Measurements from ENCODE around the gene BATF2.

The BATF2 gene, protein sequence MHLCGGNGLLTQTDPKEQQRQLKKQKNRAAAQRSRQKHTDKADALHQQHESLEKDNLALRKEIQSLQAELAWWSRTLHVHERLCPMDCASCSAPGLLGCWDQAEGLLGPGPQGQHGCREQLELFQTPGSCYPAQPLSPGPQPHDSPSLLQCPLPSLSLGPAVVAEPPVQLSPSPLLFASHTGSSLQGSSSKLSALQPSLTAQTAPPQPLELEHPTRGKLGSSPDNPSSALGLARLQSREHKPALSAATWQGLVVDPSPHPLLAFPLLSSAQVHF

GRCh38 chr11:64996710-64997380, at the start of gene BATF2:
Gene BATF2, minus strand, starts transcription at chr11:64996971. Its CDS starts 57 bp downstream, at chr11:64996914.
- no peak within 1 kb of the TSS for H3K27ac ChIP-seq (ENCODE audit: low read length)
- H3K27me3 ChIP-seq (ENCODE audit: insufficient read depth, low read length), result no peaks in the 10 kb centered on the region
- no peaks in the 10 kb centered on the region for H3K9me3 ChIP-seq (ENCODE audit: insufficient read depth, low read depth, low read length)
- peak within 1 kb of the TSS; percentile 33; the same call in 1 of the 2 replicates for H3K9ac ChIP-seq (ENCODE audit: low read depth, low read length)
- no peaks in the 10 kb centered on the region for H3K36me3 ChIP-seq (ENCODE audit: insufficient read depth, low read depth, low read length)
- H3K4me3 ChIP-seq (ENCODE audit: low read length), result peak within 1 kb of the TSS; percentile 38; the same call in 1 of the 2 replicates
- H3K4me1 ChIP-seq (ENCODE audit: insufficient read depth, low read length), result no peaks in the 10 kb centered on the region

DNA sequence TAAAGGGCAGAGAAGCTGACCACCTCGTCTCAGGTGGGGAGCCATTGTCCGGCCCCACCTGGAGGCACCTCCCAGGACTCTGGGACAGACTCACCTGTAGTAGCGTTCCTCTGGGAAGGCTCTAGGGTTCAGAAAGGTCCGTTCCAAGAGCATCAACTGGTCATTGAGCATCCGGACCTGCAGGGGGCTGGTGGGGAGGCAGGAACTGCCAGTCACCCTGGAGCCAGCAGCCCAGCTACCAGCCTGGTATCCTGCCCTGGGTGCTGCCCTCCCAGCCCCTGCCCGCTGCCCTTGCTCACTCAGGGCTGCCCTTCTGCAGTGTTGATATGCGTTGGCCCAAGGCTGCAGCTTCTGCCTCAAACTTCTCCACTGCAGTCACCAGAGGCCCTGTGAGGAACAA, 49.0 kb upstream of the BATF2 start:
- Histone ChIP-seq H3K4me1 (ENCODE audit: insufficient read depth, low read length) (no peaks in the 10 kb centered on the region), H3K27ac (ENCODE audit: low read length) (no peak overlapping the region), H3K9me3 (ENCODE audit: insufficient read depth, low read depth, low read length) (no peaks in the 10 kb centered on the region), H3K9ac (ENCODE audit: low read depth, low read length) (no peak overlapping the region), H3K36me3 (ENCODE audit: insufficient read depth, low read depth, low read length) (peaks cover 22% of the 10 kb centered on the region), H3K27me3 (ENCODE audit: insufficient read depth, low read length) (peaks cover 4% of the 10 kb centered on the region; the same call in 1 of the 2 replicates), H3K4me3 (ENCODE audit: low read length) (no peak overlapping the region)

GRCh38 chr11:65045061-65045460, 48.3 kb upstream of the BATF2 start:
- Histone ChIP-seq H3K4me1 (ENCODE audit: insufficient read depth, low read length) (no peaks in the 10 kb centered on the region), H3K4me3 (ENCODE audit: low read length) (no peak overlapping the region), H3K9me3 (ENCODE audit: insufficient read depth, low read depth, low read length) (no peaks in the 10 kb centered on the region), H3K9ac (ENCODE audit: low read depth, low read length) (no peak overlapping the region), H3K27me3 (ENCODE audit: insufficient read depth, low read length) (peaks cover 4% of the 10 kb centered on the region; the same call in 1 of the 2 replicates), H3K27ac (ENCODE audit: low read length) (no peak overlapping the region), H3K36me3 (ENCODE audit: insufficient read depth, low read depth, low read length) (peaks cover 22% of the 10 kb centered on the region)

GRCh38 chr11:65043881-65044501, 47.2 kb upstream of the BATF2 start:
- Histone ChIP-seq H3K4me3 (ENCODE audit: low read length) (no peak overlapping the region), H3K9me3 (ENCODE audit: insufficient read depth, low read depth, low read length) (no peaks in the 10 kb centered on the region), H3K9ac (ENCODE audit: low read depth, low read length) (no peak overlapping the region), H3K36me3 (ENCODE audit: insufficient read depth, low read depth, low read length) (peaks cover 22% of the 10 kb centered on the region), H3K4me1 (ENCODE audit: insufficient read depth, low read length) (no peaks in the 10 kb centered on the region), H3K27me3 (ENCODE audit: insufficient read depth, low read length) (peaks cover 4% of the 10 kb centered on the region; the same call in 1 of the 2 replicates), H3K27ac (ENCODE audit: low read length) (no peak overlapping the region)

- Histone ChIP-seq H3K9me3 (ENCODE audit: insufficient read depth, low read depth, low read length) (no peaks in the 10 kb centered on the region), H3K4me1 (ENCODE audit: insufficient read depth, low read length) (no peaks in the 10 kb centered on the region), H3K27me3 (ENCODE audit: insufficient read depth, low read length) (no peaks in the 10 kb centered on the region; the same call in 1 of the 2 replicates), H3K27ac (ENCODE audit: low read length) (no peak overlapping the region), H3K4me3 (ENCODE audit: low read length) (peak overlapping the region; percentile 91; the same call in 1 of the 2 replicates), H3K9ac (ENCODE audit: low read depth, low read length) (no peak overlapping the region), H3K36me3 (ENCODE audit: insufficient read depth, low read depth, low read length) (peaks cover 27% of the 10 kb centered on the region)
Observed at GRCh38 chr11:65042891-65043290, 46.1 kb upstream of the BATF2 start.

DNA sequence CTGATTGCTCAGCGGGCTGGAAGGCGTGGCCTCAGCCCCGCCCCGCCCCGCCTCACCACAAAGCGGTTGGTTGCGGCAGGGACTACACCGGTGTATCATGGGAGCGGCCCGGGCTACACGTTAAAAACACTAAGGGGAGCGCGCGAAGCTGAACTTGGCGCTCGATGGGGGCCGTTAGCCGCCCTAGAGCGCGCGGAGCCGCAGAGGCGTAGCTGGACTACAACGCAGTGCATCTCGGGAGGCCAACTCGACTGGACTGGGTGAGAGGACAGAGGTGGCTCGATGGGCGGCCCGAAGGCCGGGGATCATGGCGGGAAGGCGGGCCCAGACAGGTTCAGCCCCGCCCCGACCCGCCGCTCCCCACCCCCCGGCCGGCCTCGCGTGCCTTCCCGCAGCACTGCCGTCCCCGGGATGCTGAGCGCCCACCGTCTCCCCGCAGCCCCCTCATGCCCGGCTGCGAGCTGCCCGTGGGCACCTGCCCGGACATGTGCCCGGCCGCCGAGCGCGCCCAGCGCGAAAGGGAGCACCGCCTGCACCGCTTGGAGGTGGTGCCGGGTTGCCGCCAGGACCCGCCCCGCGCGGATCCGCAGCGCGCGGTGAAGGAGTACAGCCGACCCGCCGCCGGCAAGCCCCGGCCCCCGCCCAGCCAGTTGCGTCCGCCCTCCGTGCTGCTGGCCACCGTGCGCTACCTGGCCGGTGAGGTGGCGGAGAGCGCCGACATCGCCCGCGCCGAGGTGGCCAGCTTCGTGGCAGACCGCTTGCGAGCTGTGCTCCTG, 44.3 kb upstream of the BATF2 start, which contains the start of gene SAC3D1:
SAC3D1 (plus strand) TSS at position 364 of the 776 bp plus-strand sequence; CDS start at position 447, 83 bp downstream.
- Histone ChIP-seq H3K9ac (ENCODE audit: low read depth, low read length) (peak within 1 kb of the TSS; percentile 74; the same call in 1 of the 2 replicates), H3K36me3 (ENCODE audit: insufficient read depth, low read depth, low read length) (peaks cover 29% of the 10 kb centered on the region), H3K27ac (ENCODE audit: low read length) (peak within 1 kb of the TSS; percentile 56), H3K4me1 (ENCODE audit: insufficient read depth, low read length) (no peaks in the 10 kb centered on the region), H3K9me3 (ENCODE audit: insufficient read depth, low read depth, low read length) (no peaks in the 10 kb centered on the region), H3K27me3 (ENCODE audit: insufficient read depth, low read length) (no peaks in the 10 kb centered on the region), H3K4me3 (ENCODE audit: low read length) (peak within 1 kb of the TSS; percentile 91)

DNA sequence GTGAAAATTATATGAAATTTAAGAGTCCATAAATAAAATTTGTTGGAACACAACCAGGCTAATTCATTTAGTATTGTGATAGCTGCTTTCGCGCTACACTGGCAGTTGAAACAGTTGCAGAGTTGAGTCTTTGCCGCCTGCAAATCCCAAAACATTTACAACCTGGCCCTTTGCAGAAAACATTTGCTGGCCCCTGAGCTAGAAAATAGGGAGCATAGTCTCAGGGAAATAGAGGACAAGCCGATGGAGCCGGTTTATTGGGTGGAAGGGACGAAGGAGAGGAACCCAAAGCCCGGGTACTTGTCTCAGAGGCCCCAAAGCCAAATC, 43.7 kb upstream of the BATF2 start:
- H3K4me1 ChIP-seq (ENCODE audit: insufficient read depth, low read length), result no peaks in the 10 kb centered on the region
- no peaks in the 10 kb centered on the region for H3K9me3 ChIP-seq (ENCODE audit: insufficient read depth, low read depth, low read length)
- H3K4me3 ChIP-seq (ENCODE audit: low read length), result peak overlapping the region; percentile 91
- H3K27me3 ChIP-seq (ENCODE audit: insufficient read depth, low read length), result no peaks in the 10 kb centered on the region
- peak overlapping the region; percentile 74; the same call in 1 of the 2 replicates for H3K9ac ChIP-seq (ENCODE audit: low read depth, low read length)
- H3K27ac ChIP-seq (ENCODE audit: low read length), result no peak overlapping the region
- H3K36me3 ChIP-seq (ENCODE audit: insufficient read depth, low read depth, low read length), result peaks cover 29% of the 10 kb centered on the region

DNA sequence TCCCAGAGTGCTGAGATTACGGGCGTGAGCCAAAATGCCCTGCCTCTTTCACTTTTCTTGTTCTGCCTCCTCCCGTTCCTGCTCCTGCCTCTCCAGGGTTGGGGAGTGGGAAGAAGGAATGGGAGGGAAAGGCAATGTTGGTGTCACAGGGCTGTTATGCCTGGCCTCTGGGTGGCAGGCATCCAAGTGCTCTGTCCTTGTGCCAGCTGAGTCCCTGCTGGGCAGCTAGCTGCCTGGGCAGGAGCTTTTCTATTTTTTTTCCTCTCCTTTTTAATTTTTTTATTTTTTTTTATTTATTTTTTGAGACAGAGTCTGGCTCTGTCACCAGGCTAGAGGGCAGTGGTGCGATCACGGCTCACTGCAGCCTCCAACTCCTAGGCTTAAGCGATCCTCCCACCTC, 40.2 kb upstream of the BATF2 start:
- H3K9me3 ChIP-seq (ENCODE audit: insufficient read depth, low read depth, low read length), result no peaks in the 10 kb centered on the region
- H3K4me1 ChIP-seq (ENCODE audit: insufficient read depth, low read length), result no peaks in the 10 kb centered on the region
- no peaks in the 10 kb centered on the region for H3K27me3 ChIP-seq (ENCODE audit: insufficient read depth, low read length)
- no peak overlapping the region for H3K4me3 ChIP-seq (ENCODE audit: low read length)
- no peak overlapping the region for H3K27ac ChIP-seq (ENCODE audit: low read length)
- H3K36me3 ChIP-seq (ENCODE audit: insufficient read depth, low read depth, low read length), result peaks cover 7% of the 10 kb centered on the region
- no peak overlapping the region for H3K9ac ChIP-seq (ENCODE audit: low read depth, low read length)

DNA sequence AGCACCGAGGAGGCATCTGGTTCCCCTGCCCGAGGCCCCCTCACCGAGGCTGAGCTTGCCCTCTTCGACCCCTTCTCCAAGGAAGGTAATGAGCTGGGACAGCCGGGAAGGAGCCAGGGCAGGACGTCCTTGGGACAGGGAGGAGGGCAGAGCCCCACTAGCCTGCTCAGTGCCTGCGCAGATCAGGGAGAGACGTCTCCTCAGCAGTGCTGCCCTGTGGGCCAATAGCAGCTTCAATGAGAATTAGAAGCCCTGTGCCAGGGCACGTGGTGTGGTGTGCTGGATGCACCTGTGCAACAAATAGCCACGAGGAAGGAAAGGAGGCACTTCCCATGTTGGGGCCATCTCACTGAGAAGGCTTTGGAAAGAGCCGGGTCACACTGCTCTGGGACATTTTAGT, 38.8 kb upstream of the BATF2 start:
- Histone ChIP-seq H3K9me3 (ENCODE audit: insufficient read depth, low read depth, low read length) (no peaks in the 10 kb centered on the region), H3K36me3 (ENCODE audit: insufficient read depth, low read depth, low read length) (peaks cover 7% of the 10 kb centered on the region), H3K4me1 (ENCODE audit: insufficient read depth, low read length) (no peaks in the 10 kb centered on the region), H3K9ac (ENCODE audit: low read depth, low read length) (no peak overlapping the region), H3K4me3 (ENCODE audit: low read length) (no peak overlapping the region), H3K27ac (ENCODE audit: low read length) (no peak overlapping the region), H3K27me3 (ENCODE audit: insufficient read depth, low read length) (no peaks in the 10 kb centered on the region)

GRCh38 chr11:65034423-65034822, 37.7 kb upstream of the BATF2 start:
- no peak overlapping the region for H3K9ac ChIP-seq (ENCODE audit: low read depth, low read length)
- H3K9me3 ChIP-seq (ENCODE audit: insufficient read depth, low read depth, low read length), result no peaks in the 10 kb centered on the region
- H3K27ac ChIP-seq (ENCODE audit: low read length), result no peak overlapping the region
- H3K4me3 ChIP-seq (ENCODE audit: low read length), result no peak overlapping the region
- H3K27me3 ChIP-seq (ENCODE audit: insufficient read depth, low read length), result no peaks in the 10 kb centered on the region
- H3K36me3 ChIP-seq (ENCODE audit: insufficient read depth, low read depth, low read length), result peaks cover 7% of the 10 kb centered on the region
- H3K4me1 ChIP-seq (ENCODE audit: insufficient read depth, low read length), result no peaks in the 10 kb centered on the region

GRCh38 chr11:65032216-65032615, 35.4 kb upstream of the BATF2 start:
- H3K4me1 ChIP-seq (ENCODE audit: insufficient read depth, low read length), result peaks cover 5% of the 10 kb centered on the region; the same call in 1 of the 2 replicates
- no peak overlapping the region for H3K9ac ChIP-seq (ENCODE audit: low read depth, low read length)
- H3K27me3 ChIP-seq (ENCODE audit: insufficient read depth, low read length), result no peaks in the 10 kb centered on the region
- no peaks in the 10 kb centered on the region; the same call in 1 of the 2 replicates for H3K36me3 ChIP-seq (ENCODE audit: insufficient read depth, low read depth, low read length)
- H3K4me3 ChIP-seq (ENCODE audit: low read length), result no peak overlapping the region
- no peak overlapping the region for H3K27ac ChIP-seq (ENCODE audit: low read length)
- no peaks in the 10 kb centered on the region for H3K9me3 ChIP-seq (ENCODE audit: insufficient read depth, low read depth, low read length)

Data from iPS-20b (cell line).